HL-60 (cell line): ENCODE data around the gene WTAP.

Experiments used
- POLR2AphosphoS5 ChIP-seq: IDR thresholded peaks from 2 replicates; pipeline ENCODE4 v1.6.1; 2012; ENCODE audit warnings: low read depth
- TF ChIP-seq, protein P1 (sequence below): IDR thresholded peaks from one replicate; pipeline ENCODE4 v1.5.1; 2011; ENCODE audit warnings: low read length, control low read depth, inconsistent platforms; ENCODE audit not compliant: insufficient read depth

DNA sequence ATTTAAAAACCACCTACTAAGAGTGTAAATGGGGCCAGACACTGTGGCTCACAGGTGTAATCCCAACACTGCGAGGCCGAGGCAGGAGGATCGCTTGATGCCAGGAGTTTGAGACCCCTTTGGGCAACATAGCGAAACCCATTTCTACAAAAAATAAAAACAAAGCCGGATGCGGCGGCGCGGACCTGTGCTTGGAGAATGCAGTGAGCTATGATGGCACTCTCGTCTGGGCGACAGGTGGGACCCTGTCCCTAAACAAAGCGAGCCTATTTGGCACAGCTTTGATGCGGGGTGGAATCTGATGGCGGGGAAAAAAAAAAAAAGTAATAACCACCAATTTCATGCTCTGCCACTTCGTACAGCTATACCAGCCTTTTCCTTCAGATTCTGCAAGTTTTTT, 61.0 kb downstream of the WTAP start:
- no peak for TF ChIP-seq POLR2AphosphoS5
- TF ChIP-seq, protein P1, sequence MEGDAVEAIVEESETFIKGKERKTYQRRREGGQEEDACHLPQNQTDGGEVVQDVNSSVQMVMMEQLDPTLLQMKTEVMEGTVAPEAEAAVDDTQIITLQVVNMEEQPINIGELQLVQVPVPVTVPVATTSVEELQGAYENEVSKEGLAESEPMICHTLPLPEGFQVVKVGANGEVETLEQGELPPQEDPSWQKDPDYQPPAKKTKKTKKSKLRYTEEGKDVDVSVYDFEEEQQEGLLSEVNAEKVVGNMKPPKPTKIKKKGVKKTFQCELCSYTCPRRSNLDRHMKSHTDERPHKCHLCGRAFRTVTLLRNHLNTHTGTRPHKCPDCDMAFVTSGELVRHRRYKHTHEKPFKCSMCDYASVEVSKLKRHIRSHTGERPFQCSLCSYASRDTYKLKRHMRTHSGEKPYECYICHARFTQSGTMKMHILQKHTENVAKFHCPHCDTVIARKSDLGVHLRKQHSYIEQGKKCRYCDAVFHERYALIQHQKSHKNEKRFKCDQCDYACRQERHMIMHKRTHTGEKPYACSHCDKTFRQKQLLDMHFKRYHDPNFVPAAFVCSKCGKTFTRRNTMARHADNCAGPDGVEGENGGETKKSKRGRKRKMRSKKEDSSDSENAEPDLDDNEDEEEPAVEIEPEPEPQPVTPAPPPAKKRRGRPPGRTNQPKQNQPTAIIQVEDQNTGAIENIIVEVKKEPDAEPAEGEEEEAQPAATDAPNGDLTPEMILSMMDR = no peak
